Activated naive CD8-positive, alpha-beta T cell (primary cell): Measurements from ENCODE around the gene PRAMEF14.
"Not testable (repeated sequence)": the region's sequence is repeated elsewhere in the genome, so short reads cannot be mapped to it uniquely, and the experiment has no call there.

Experiments
- H3K27ac Mint-ChIP-seq: one replicate; pipeline ENCODE4 v1.8.0; 2021; ENCODE audit warnings: mixed read lengths
- H3K27me3 Mint-ChIP-seq: one replicate; pipeline ENCODE4 v1.8.0; 2021; ENCODE audit warnings: mixed read lengths
- H3K36me3 Mint-ChIP-seq: one replicate; pipeline ENCODE4 v1.8.0; 2021; ENCODE audit warnings: mixed read lengths
- H3K4me1 Mint-ChIP-seq: one replicate; pipeline ENCODE4 v1.8.0; 2021; ENCODE audit warnings: low read depth, mixed read lengths
- H3K4me3 Mint-ChIP-seq: one replicate; pipeline ENCODE4 v1.8.0; 2021; ENCODE audit warnings: mild to moderate bottlenecking, mixed read lengths
- H3K9me3 Mint-ChIP-seq: one replicate; pipeline ENCODE4 v1.8.0; 2021; ENCODE audit warnings: low read depth, mixed read lengths

PRAMEF14 gene, protein sequence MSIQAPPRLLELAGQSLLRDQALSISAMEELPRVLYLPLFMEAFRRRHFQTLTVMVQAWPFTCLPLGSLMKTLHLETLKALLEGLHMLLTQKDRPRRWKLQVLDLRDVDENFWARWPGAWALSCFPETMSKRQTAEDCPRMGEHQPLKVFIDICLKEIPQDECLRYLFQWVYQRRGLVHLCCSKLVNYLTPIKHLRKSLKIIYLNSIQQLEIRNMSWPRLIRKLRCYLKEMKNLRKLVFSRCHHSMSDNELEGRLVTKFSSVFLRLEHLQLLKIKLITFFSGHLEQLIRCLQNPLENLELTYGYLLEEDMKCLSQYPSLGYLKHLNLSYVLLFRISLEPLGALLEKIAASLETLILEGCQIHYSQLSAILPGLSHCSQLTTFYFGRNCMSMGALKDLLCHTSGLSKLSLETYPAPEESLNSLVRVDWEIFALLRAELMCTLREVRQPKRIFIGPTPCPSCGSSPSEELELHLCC

DNA sequence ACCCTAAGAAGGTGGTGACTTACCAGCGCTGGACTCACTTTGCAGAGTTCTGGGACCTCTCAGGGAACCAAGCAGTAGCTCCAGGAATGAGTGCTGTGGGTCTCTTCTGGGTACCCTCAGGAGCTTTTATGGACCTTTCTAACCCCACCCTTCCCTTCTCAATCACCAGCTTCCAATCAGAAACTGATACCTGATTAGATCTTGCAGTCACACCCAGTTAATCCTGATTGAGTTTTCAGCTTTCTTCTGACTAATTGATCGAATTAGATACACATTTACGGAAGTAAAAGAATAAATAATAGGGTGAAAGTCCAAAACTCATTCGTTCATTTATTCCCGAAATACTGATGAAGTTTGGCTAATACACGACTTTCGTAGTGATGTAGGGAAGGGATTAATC lies at the start of gene PRAMEF14:
Gene PRAMEF14 (minus strand): TSS at position 101 of the 400 bp plus-strand sequence. CDS start 1,820 bp downstream, outside the sequence.
- not testable (repeated sequence) for H3K9me3 Mint-ChIP-seq, H3K4me1 Mint-ChIP-seq, H3K4me3 Mint-ChIP-seq, H3K27me3 Mint-ChIP-seq, H3K27ac Mint-ChIP-seq, H3K36me3 Mint-ChIP-seq

DNA sequence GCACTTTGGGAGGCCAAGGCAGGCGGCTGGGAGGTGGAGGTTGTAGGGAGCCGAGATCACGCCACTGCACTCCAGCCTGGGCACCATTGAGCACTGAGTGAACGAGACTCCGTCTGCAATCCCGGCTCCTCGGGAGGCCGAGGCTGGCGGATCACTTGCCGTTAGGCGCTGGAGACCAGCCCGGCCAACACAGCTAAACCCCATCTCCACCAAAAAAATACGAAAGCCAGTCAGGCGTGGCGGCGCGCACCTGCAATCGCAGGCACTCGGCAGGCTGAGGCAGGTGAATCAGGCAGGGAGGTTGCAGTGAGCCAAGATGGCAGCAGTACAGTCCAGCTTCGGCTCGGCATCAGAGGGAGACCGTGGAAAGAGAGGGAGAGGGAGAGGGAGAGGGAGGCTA lies 48.4 kb upstream of the PRAMEF14 start:
- not testable (repeated sequence) for H3K36me3 Mint-ChIP-seq, H3K27me3 Mint-ChIP-seq, H3K27ac Mint-ChIP-seq, H3K9me3 Mint-ChIP-seq, H3K4me1 Mint-ChIP-seq, H3K4me3 Mint-ChIP-seq

DNA sequence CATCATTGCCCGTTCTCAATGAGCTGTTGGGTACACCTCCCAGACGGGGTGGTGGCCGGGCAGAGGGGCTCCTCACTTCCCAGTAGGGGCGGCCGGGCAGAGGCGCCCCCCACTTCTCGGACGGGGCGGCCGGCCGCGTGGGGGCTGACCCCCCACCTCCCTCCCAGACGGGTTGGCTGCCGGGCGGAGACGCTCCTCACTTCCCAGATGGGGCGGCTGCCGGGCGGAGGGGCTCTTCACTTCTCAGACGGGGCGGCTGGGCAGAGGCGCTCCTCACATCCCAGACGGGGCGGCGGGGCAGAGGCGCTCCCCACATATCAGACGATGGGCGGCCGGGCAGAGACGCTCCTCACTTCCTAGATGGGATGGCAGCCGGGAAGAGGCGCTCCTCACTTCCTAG lies 47.8 kb upstream of the PRAMEF14 start:
- not testable (repeated sequence) for H3K4me3 Mint-ChIP-seq, H3K36me3 Mint-ChIP-seq, H3K27ac Mint-ChIP-seq, H3K9me3 Mint-ChIP-seq, H3K4me1 Mint-ChIP-seq, H3K27me3 Mint-ChIP-seq

DNA sequence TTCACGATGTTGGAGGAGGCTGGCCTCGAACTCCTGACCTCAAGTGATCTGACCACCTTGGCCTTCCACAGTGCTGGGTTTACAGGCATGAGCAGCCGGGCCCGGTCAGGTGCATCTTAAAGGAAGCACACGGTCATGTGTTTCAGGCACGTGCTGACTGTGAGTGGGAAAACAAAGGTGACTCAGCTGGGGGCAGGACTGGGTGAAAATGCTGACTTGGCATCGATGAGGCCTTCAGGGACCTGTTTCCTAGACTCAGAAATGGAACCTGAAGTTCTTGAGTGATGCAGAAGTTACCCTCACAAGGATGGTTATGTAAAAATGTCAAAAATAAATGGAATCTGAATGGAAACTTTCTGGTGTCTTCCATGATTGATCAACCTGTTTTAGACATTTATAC lies 46.1 kb upstream of the PRAMEF14 start:
- not testable (repeated sequence) for H3K27ac Mint-ChIP-seq, H3K4me3 Mint-ChIP-seq, H3K9me3 Mint-ChIP-seq, H3K36me3 Mint-ChIP-seq, H3K4me1 Mint-ChIP-seq, H3K27me3 Mint-ChIP-seq

DNA sequence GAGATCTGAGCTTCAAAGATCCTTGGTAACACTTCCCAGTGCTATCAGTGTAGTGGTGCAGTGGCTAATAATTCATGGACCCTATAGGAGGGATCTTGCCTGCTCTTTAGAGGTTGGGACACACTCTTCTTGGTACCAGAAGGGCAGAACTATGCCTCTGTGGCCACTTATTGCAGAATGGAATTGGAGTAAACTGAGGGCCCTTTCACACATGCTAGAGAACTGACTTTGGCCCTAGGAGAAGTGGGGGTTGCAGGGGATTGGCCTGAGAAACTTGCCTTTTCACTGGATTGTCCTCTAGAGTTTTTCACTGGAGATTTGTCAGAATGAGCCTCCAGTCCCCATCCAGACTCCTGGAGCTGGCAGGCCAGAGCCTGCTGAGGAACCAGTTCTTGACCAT lies 42.4 kb upstream of the PRAMEF14 start, which contains the start of gene PRAMEF17:
Gene PRAMEF17 (plus strand): TSS at position 301 of the 400 bp plus-strand sequence. CDS start 26 bp downstream, at position 327.
- H3K36me3 Mint-ChIP-seq, result not testable (repeated sequence)

DNA sequence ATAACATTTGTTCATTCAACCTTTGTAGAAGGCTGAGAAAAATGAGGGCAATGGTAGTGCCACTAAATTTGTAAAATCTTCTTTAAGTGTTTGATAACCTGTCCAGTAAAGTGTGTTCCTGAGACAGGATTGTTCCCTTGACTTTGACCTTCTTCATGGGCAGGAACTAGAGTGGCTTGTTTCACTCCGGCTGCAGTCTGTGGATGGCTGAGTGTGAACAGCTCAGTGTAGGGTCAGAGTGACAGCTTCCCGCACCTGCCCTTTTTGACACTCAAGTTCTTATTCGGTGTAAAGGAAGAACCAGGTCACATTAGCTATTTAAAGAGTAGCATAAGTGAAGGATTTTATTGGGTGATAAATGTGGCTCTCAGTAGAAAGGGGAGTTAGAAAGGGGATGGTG lies 33.4 kb upstream of the PRAMEF14 start:
- H3K27ac Mint-ChIP-seq, H3K27me3 Mint-ChIP-seq, H3K36me3 Mint-ChIP-seq, H3K4me1 Mint-ChIP-seq, H3K9me3 Mint-ChIP-seq, H3K4me3 Mint-ChIP-seq: not testable (repeated sequence)

More for the DNA sequence above, 42.4 kb upstream of the PRAMEF14 start, which contains the start of gene PRAMEF17:
- not testable (repeated sequence) for H3K4me1 Mint-ChIP-seq, H3K9me3 Mint-ChIP-seq, H3K4me3 Mint-ChIP-seq, H3K27me3 Mint-ChIP-seq, H3K27ac Mint-ChIP-seq

DNA sequence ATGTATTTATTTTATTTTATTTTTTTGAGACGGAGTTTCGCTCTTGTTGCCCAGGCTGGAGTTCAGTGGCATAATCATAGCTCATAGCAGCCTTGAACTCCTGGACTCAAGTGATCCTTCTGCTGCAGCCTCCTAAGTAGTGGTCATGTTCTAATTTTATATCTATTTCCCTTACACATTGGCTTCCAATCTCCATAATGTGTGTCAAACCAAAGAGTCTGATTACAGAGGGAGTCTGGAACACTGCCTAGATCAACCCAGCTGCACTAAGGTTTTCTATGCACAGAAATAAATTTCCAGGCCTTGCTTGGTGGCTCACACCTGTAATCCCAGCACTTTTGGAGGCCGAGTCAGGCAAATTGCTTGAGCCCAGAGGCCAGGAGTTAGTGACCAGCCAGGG lies 32.0 kb upstream of the PRAMEF14 start:
- H3K4me3 Mint-ChIP-seq, H3K9me3 Mint-ChIP-seq, H3K36me3 Mint-ChIP-seq, H3K27ac Mint-ChIP-seq, H3K4me1 Mint-ChIP-seq, H3K27me3 Mint-ChIP-seq: not testable (repeated sequence)

DNA sequence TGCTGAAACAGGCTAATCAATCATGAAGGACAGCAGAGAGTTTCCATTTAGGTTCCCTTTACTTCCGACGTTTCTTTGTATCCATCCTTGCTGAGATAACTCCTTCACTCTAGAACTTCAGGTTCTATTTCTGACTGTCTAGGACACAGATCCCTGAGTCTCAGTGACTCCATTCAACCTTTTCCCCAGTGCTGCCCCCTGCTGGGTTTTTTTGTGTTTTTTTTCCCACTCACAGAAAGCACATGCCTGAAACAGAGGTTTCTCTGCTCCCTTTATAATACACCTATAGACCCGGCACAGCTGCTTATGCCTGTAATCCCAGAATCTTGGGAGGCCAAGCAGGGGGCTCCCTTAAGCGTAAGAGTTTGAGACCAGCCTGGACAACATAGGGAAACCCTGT lies 21.6 kb upstream of the PRAMEF14 start:
- H3K27ac Mint-ChIP-seq, H3K4me1 Mint-ChIP-seq, H3K36me3 Mint-ChIP-seq, H3K27me3 Mint-ChIP-seq, H3K9me3 Mint-ChIP-seq, H3K4me3 Mint-ChIP-seq: not testable (repeated sequence)

DNA sequence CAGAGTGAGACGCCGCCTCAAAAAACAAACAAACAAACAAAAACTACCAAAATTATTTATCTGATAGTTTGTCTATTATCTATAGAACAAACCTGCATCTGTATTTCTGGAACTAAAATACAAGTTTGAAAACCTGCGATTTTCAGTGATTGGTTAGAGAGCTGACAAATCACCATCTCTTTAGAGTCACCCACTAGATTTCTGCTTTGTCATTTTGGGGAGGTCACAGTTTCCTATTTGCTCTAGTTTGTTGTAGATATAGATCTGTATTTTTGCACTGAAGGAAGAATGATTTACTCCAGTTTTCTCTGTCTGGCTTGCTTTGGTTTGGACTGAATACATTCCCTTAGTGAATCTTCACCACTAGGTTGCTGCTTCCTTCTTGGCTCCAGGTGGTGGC lies 19.6 kb upstream of the PRAMEF14 start:
- not testable (repeated sequence) for H3K36me3 Mint-ChIP-seq, H3K27ac Mint-ChIP-seq, H3K4me1 Mint-ChIP-seq

DNA sequence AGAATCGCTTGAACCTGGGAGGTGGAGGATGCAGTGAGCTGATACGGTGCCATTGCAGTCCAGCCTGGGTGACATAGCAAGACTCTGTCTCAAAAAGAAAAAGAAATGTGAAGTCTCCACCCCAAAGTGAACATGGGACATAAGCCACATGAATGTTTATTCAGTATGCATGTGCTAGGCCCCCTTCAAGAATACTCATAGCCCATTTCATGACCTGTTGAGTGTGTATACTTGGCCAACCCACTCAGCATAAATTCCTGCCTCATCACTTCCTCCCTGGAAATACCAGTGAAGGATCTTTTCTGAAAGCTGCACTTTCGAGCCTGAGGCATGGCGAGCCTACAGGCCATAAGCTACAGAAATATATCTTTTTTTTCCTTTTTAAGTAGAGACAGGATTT lies 18.0 kb upstream of the PRAMEF14 start:
- not testable (repeated sequence) for H3K4me3 Mint-ChIP-seq, H3K9me3 Mint-ChIP-seq

More for the DNA sequence above, 19.6 kb upstream of the PRAMEF14 start:
- not testable (repeated sequence) for H3K4me3 Mint-ChIP-seq, H3K9me3 Mint-ChIP-seq, H3K27me3 Mint-ChIP-seq

DNA sequence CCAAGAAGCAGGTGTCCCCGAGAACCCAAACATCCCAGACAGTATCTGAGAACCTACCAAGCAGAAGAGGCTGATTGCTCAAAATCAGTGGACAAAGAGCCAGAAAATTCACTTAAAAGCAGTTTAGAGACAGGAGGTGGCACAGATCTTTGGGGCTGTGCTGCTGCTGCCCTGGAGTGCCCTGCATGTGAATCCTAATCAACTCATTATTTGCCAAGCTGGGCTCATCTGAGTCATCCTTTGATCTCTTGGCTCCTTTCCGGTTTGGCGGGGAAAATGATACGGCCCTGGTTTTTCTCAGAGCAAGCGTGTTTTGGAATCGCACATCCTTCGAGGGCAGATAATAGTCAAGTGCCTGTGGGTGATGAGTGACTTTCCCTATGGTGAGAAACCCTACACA lies 15.4 kb upstream of the PRAMEF14 start:
- H3K27me3 Mint-ChIP-seq, H3K4me3 Mint-ChIP-seq, H3K27ac Mint-ChIP-seq, H3K9me3 Mint-ChIP-seq, H3K4me1 Mint-ChIP-seq, H3K36me3 Mint-ChIP-seq: not testable (repeated sequence)

More for the DNA sequence above, 18.0 kb upstream of the PRAMEF14 start:
- H3K4me1 Mint-ChIP-seq, H3K27me3 Mint-ChIP-seq, H3K27ac Mint-ChIP-seq, H3K36me3 Mint-ChIP-seq: not testable (repeated sequence)

DNA sequence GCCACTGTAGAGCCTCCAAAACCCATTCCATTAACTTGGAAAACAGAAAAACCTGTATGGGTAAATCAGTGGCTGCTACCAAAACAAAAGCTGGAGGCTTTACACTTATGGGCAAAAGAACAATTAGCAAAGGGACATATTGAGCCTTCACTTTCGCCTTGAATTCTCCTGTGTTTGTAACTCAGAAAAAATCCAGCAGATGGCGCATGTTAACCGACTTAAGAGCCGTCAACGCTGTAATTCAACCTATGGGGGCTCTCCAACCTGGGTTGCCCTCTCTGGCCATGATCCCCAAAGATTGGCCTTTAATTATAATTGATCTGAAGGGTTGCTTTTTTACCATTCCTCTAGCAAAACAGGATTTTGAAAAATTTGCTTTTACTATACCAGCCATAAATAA lies 9.8 kb upstream of the PRAMEF14 start:
- not testable (repeated sequence) for H3K36me3 Mint-ChIP-seq, H3K4me3 Mint-ChIP-seq, H3K9me3 Mint-ChIP-seq, H3K27me3 Mint-ChIP-seq, H3K4me1 Mint-ChIP-seq, H3K27ac Mint-ChIP-seq

DNA sequence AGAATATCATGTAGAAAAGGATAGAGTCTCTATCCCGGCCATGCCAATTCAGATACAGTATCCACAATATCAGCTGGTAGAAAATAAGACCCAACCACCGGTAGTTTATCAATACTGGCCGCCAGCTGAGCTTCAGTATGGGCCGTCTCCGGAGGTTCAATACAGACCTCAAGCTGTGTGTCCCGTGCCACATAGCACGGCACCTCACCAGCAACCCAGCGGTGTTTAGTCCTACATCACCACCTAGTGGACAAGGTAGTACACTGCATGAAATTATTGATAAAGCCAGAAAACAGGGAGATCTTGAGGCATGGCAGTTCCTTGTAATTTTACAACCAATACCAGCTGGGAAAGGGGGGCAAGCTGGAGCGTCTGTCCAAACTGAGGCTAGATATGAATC lies 7.5 kb upstream of the PRAMEF14 start:
- H3K36me3 Mint-ChIP-seq, result not testable (repeated sequence)

DNA sequence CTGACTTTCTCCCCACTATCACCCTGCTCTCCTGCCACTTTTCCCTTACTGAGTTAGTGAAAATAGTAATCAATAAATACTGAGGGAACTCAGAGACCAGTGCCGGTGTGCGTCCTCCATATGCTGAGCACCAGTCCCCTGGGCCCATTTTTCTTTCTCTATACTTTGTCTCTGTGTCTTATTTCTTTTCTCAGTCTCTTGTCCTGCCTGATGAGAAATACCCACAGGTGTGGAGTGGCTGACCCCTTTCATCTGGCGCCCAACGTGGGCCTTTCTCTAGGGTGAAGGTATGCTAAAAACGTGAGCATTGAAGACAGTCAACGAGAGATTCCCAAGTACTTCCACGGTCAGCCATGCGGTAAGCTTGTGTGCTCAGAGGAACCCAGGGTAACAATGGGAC lies 6.5 kb upstream of the PRAMEF14 start:
- not testable (repeated sequence) for H3K9me3 Mint-ChIP-seq, H3K27ac Mint-ChIP-seq, H3K4me1 Mint-ChIP-seq, H3K27me3 Mint-ChIP-seq, H3K4me3 Mint-ChIP-seq, H3K36me3 Mint-ChIP-seq

More for the DNA sequence above, 7.5 kb upstream of the PRAMEF14 start:
- H3K27me3 Mint-ChIP-seq, H3K27ac Mint-ChIP-seq, H3K4me1 Mint-ChIP-seq, H3K9me3 Mint-ChIP-seq, H3K4me3 Mint-ChIP-seq: not testable (repeated sequence)

DNA sequence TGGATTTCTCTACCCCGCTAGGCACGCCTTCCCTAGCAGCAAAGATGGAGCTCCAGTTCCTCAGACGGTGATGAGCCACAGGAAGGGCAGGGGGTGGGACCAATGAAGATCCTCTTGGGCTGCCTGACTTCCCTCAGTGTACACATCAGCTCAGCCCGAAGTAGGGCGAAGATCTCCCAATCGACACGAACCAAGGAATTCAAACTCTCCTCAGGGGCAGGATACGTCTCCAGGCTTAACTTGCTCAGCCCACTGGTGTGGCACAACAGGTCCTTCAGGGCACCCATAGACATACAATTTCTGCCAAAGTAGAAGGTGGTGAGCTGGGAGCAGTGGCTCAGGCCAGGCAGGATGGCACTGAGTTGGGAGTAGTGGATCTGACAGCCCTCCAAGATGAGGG lies 4.4 kb downstream of the PRAMEF14 start:
- not testable (repeated sequence) for H3K4me1 Mint-ChIP-seq, H3K36me3 Mint-ChIP-seq

DNA sequence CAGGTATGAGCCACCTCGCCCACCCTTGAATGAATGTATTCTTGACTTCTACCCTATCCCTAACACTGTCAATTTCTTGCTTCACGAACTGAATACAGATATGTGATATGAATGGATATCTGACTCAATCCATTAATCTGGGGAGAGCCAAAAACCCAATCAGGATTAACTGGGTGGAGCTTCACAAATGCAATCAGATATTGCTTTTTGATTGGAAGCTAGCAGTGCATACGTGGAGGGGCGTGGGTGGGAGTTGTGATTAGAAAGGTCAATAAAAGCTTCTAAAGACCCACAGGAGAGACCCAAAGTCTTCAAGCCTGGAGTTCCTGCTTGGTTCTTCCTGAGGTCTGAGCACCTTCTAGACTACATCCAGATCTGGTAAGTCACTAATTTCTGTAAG lies 31.7 kb downstream of the PRAMEF14 start, which contains the start of gene PRAMEF15:
Gene PRAMEF15 (plus strand): TSS at position 301 of the 400 bp plus-strand sequence. CDS start 2,827 bp downstream, outside the sequence.
- not testable (repeated sequence) for H3K9me3 Mint-ChIP-seq, H3K36me3 Mint-ChIP-seq, H3K27ac Mint-ChIP-seq, H3K27me3 Mint-ChIP-seq, H3K4me1 Mint-ChIP-seq, H3K4me3 Mint-ChIP-seq

More for the DNA sequence above, 4.4 kb downstream of the PRAMEF14 start:
- H3K27ac Mint-ChIP-seq, H3K9me3 Mint-ChIP-seq, H3K27me3 Mint-ChIP-seq, H3K4me3 Mint-ChIP-seq: not testable (repeated sequence)
